Measurements from ENCODE around the gene FAM199X.

The FAM199X gene

GRCh38 chrX:104166735-104167436 lies 633 bp downstream of the FAM199X start:
- Histone ChIP-seq H3K4me3 (ENCODE audit: low read depth, low read length) (peak overlapping the region; percentile 66), H3K4me1 (peaks cover 3% of the 10 kb centered on the region), H3K36me3 (ENCODE audit: control insufficient read depth, insufficient read depth, low read length) (no peaks in the 10 kb centered on the region), H2AFZ (peak overlapping the region; percentile 75), H3K9me3 (ENCODE audit: control insufficient read depth, low read length) (no peaks in the 10 kb centered on the region), H3K4me2 (ENCODE audit: low read length) (peak overlapping the region; percentile 66), H3K79me2 (peaks cover 2% of the 10 kb centered on the region), H3K27me3 (ENCODE audit: control insufficient read depth, insufficient read depth, low read length) (no peaks in the 10 kb centered on the region), H3K27ac (peak overlapping the region; percentile 74), H3K9ac (no peak overlapping the region)
- TF ChIP-seq, protein P1, sequence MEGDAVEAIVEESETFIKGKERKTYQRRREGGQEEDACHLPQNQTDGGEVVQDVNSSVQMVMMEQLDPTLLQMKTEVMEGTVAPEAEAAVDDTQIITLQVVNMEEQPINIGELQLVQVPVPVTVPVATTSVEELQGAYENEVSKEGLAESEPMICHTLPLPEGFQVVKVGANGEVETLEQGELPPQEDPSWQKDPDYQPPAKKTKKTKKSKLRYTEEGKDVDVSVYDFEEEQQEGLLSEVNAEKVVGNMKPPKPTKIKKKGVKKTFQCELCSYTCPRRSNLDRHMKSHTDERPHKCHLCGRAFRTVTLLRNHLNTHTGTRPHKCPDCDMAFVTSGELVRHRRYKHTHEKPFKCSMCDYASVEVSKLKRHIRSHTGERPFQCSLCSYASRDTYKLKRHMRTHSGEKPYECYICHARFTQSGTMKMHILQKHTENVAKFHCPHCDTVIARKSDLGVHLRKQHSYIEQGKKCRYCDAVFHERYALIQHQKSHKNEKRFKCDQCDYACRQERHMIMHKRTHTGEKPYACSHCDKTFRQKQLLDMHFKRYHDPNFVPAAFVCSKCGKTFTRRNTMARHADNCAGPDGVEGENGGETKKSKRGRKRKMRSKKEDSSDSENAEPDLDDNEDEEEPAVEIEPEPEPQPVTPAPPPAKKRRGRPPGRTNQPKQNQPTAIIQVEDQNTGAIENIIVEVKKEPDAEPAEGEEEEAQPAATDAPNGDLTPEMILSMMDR (IDR thresholded peaks at IDR 0.05) = no peak

DNA sequence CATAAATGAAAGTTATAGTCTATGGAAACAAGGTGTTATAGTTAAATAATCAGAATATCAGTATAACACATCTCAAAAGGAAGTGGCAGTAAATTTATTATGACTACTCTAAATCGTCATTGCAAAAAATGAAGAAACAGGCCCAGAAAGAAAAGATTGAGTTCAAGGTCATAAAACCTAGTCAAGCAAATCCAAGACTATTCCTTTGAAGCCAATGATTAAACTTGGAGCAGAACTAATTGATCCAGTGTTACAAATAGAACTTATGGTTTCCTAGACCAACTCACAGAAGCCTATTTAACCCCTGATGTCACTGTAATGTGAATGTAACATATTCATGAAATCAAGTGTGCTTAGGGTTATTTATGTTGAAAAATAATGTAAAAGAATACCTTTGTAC lies 1.9 kb downstream of the FAM199X start:
- Histone ChIP-seq H3K4me3 (ENCODE audit: low read depth, low read length) (peak overlapping the region; percentile 66), H3K9ac (no peak overlapping the region), H3K79me2 (peaks cover 2% of the 10 kb centered on the region), H3K4me2 (ENCODE audit: low read length) (peak overlapping the region; percentile 66), H3K9me3 (ENCODE audit: control insufficient read depth, low read length) (no peaks in the 10 kb centered on the region), H3K27me3 (ENCODE audit: control insufficient read depth, insufficient read depth, low read length) (no peaks in the 10 kb centered on the region), H3K27ac (no peak overlapping the region), H2AFZ (no peak overlapping the region), H3K4me1 (peaks cover 3% of the 10 kb centered on the region), H3K36me3 (ENCODE audit: control insufficient read depth, insufficient read depth, low read length) (no peaks in the 10 kb centered on the region)
- TF ChIP-seq, protein P1 (IDR thresholded peaks at IDR 0.05) = no peak

- Histone ChIP-seq H3K9me3 (ENCODE audit: control insufficient read depth, low read length) (no peaks in the 10 kb centered on the region), H3K79me2 (peaks cover under 1% of the 10 kb centered on the region), H3K27me3 (ENCODE audit: control insufficient read depth, insufficient read depth, low read length) (no peaks in the 10 kb centered on the region), H3K4me2 (ENCODE audit: low read length) (no peak overlapping the region), H3K27ac (no peak overlapping the region), H3K4me1 (no peaks in the 10 kb centered on the region), H3K4me3 (ENCODE audit: low read depth, low read length) (no peak overlapping the region), H3K36me3 (ENCODE audit: control insufficient read depth, insufficient read depth, low read length) (no peaks in the 10 kb centered on the region), H2AFZ (no peak overlapping the region), H3K9ac (no peak overlapping the region)
- TF ChIP-seq, protein P1 (IDR thresholded peaks at IDR 0.05) = no peak
Observed at GRCh38 chrX:104172121-104172520, 5.9 kb downstream of the FAM199X start.

DNA sequence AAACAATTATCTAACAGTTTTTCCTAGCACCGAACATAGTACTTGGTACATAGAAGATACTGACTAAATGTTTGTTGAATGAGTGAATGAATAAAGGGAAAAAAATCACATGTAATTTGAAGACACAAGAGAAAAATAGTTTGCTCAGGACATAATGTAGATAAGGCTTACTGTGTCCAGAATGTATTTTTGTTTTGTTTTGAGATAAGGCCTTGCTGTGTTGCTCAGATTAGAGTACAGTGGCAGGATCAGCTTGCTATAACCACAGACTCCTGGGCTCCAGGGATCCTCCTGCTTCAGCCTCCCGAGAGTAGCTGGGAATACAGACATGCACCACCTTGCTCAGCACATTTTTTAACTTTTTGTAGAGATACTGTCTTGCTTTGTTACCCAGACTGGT lies 6.5 kb downstream of the FAM199X start:
- TF ChIP-seq, protein P1 (IDR thresholded peaks at IDR 0.05) = no peak

GRCh38 chrX:104173841-104174240 lies 7.6 kb downstream of the FAM199X start:
- no peak overlapping the region for H3K4me2 ChIP-seq (ENCODE audit: low read length)
- no peaks in the 10 kb centered on the region for H3K4me1 ChIP-seq
- TF ChIP-seq, protein P1 (IDR thresholded peaks at IDR 0.05) = no peak
- H3K9me3 ChIP-seq (ENCODE audit: control insufficient read depth, low read length) = no peaks in the 10 kb centered on the region
- H2AFZ ChIP-seq = no peak overlapping the region
- no peaks in the 10 kb centered on the region for H3K27me3 ChIP-seq (ENCODE audit: control insufficient read depth, insufficient read depth, low read length)
- no peak overlapping the region for H3K9ac ChIP-seq
- H3K36me3 ChIP-seq (ENCODE audit: control insufficient read depth, insufficient read depth, low read length) = no peaks in the 10 kb centered on the region
- no peak overlapping the region for H3K4me3 ChIP-seq (ENCODE audit: low read depth, low read length)
- no peak overlapping the region for H3K27ac ChIP-seq
- H3K79me2 ChIP-seq = peaks cover 2% of the 10 kb centered on the region

More for the DNA sequence above, 6.5 kb downstream of the FAM199X start:
- Histone ChIP-seq H3K79me2 (no peaks in the 10 kb centered on the region), H3K27ac (no peak overlapping the region), H3K9ac (no peak overlapping the region), H3K4me2 (ENCODE audit: low read length) (no peak overlapping the region), H3K4me3 (ENCODE audit: low read depth, low read length) (no peak overlapping the region), H3K4me1 (no peaks in the 10 kb centered on the region), H3K9me3 (ENCODE audit: control insufficient read depth, low read length) (no peaks in the 10 kb centered on the region), H3K36me3 (ENCODE audit: control insufficient read depth, insufficient read depth, low read length) (no peaks in the 10 kb centered on the region), H3K27me3 (ENCODE audit: control insufficient read depth, insufficient read depth, low read length) (no peaks in the 10 kb centered on the region), H2AFZ (no peak overlapping the region)
